Stomach (tissue), 4 donors: ENCODE results near the gene LGALS1.

Experiments
- EP300 ChIP-seq: sonication (generic); formaldehyde crosslinking; IDR thresholded peaks from one replicate; pipeline ENCODE4 v1.6.1; 2017; ENCODE audit warnings: antibody characterized with exemption
- POLR2A ChIP-seq, 4 donors: fragments of 450-650 bp; IDR thresholded peaks; one replicate each; pipeline ENCODE4 v1.6.1; 2016; ENCODE audit warnings: antibody characterized with exemption in 4 of 4, control low read depth in 2 of 4, mild to moderate bottlenecking in 1 of 4, moderate library complexity in 1 of 4
- POLR2AphosphoS5 ChIP-seq, 3 donors: sonication (generic); formaldehyde crosslinking; IDR thresholded peaks; one replicate each; pipeline ENCODE4 v1.6.1; 2016; ENCODE audit warnings: antibody characterized with exemption in 3 of 3
- TF ChIP-seq, protein P1 (sequence below), 7 experiments: fragments of 450-650 bp in 4 of 7; fragments of 200-600 bp in 3 of 7; sonication (generic) in 3 of 7; IDR thresholded peaks; one replicate each; pipeline ENCODE4 v1.5.1; 2016 to 2019; ENCODE audit warnings: antibody characterized with exemption in 7 of 7, control low read depth in 2 of 7, mild to moderate bottlenecking in 1 of 7

GRCh38 chr22:37725551-37726240 is 50.3 kb downstream of the LGALS1 start:
- no peak for TF ChIP-seq POLR2A (IDR thresholded peaks at IDR 0.05)
- TF ChIP-seq, protein P1, sequence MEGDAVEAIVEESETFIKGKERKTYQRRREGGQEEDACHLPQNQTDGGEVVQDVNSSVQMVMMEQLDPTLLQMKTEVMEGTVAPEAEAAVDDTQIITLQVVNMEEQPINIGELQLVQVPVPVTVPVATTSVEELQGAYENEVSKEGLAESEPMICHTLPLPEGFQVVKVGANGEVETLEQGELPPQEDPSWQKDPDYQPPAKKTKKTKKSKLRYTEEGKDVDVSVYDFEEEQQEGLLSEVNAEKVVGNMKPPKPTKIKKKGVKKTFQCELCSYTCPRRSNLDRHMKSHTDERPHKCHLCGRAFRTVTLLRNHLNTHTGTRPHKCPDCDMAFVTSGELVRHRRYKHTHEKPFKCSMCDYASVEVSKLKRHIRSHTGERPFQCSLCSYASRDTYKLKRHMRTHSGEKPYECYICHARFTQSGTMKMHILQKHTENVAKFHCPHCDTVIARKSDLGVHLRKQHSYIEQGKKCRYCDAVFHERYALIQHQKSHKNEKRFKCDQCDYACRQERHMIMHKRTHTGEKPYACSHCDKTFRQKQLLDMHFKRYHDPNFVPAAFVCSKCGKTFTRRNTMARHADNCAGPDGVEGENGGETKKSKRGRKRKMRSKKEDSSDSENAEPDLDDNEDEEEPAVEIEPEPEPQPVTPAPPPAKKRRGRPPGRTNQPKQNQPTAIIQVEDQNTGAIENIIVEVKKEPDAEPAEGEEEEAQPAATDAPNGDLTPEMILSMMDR (IDR thresholded peaks at IDR 0.05): no peak
- no peak for TF ChIP-seq POLR2AphosphoS5 (IDR thresholded peaks at IDR 0.05)
- TF ChIP-seq EP300: no peak
